Measurements from ENCODE around the gene ZSWIM6.

ZSWIM6 gene

DNA sequence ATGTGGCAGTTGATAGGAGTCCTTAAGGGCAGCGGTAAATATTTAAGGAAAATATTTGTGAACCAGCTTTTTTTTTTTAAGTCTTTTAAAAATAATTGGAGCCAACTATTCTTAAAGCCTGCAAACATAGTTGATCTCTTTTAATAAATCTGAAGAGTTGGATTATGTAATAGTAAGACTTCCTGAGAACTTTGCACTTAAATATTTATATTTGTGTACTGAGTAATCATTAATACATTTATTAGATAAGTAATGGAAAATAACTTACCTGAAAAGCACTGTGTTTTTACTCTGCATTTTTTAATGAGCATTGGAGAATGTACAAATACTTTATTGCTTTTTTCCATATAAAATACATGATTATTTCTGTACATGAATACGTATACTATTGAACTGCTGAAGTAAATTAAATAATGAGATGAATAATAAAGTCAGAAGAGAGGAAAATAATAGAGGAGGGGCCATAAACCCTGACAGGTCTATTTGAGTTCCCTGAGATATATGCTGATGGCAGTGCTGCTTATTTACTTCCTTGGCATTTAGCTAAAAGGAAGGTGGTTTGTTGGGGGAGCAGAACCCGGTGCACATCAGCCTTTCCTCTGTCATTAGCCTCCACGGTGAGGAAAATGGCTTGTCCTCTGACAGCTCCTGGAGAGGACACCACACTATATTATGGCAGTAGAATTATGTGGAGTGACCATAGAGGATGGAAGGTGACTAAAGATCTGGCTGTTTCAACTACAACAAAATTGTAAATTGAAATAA lies 148.0 kb downstream of the ZSWIM6 start:
- Histone ChIP-seq H3K27me3 (ENCODE audit: insufficient read depth, low read length) (no peaks in the 10 kb centered on the region), H2AFZ (ENCODE audit: low read length) (no peak overlapping the region), H3K9me2 (ENCODE audit: low read depth, low read length) (no peaks in the 10 kb centered on the region), H3K79me2 (ENCODE audit: insufficient read depth, low read length) (no peaks in the 10 kb centered on the region), H3K36me3 (ENCODE audit: insufficient read depth, low read length) (no peaks in the 10 kb centered on the region), H3K9me3 (ENCODE audit: low read length) (no peaks in the 10 kb centered on the region), H3K27ac (ENCODE audit: low read depth, low read length, poor library complexity, severe bottlenecking) (no peak overlapping the region), H3K4me2 (ENCODE audit: low read length) (no peak overlapping the region), H3K4me1 (ENCODE audit: insufficient read depth, low read length, severe bottlenecking) (no peaks in the 10 kb centered on the region), H3K4me3 (ENCODE audit: low read depth, low read length, poor library complexity, severe bottlenecking) (no peak overlapping the region), H3K9ac (ENCODE audit: low read length) (no peak overlapping the region), H4K20me1 (ENCODE audit: insufficient read depth, low read length) (no peaks in the 10 kb centered on the region), H3F3A (ENCODE audit: insufficient read depth, low read length) (no peaks in the 10 kb centered on the region)
- TF ChIP-seq EZH2 (IDR thresholded peaks at IDR 0.05; ENCODE audit: borderline replicate concordance, low read length): no peak
- TF ChIP-seq, protein P1, sequence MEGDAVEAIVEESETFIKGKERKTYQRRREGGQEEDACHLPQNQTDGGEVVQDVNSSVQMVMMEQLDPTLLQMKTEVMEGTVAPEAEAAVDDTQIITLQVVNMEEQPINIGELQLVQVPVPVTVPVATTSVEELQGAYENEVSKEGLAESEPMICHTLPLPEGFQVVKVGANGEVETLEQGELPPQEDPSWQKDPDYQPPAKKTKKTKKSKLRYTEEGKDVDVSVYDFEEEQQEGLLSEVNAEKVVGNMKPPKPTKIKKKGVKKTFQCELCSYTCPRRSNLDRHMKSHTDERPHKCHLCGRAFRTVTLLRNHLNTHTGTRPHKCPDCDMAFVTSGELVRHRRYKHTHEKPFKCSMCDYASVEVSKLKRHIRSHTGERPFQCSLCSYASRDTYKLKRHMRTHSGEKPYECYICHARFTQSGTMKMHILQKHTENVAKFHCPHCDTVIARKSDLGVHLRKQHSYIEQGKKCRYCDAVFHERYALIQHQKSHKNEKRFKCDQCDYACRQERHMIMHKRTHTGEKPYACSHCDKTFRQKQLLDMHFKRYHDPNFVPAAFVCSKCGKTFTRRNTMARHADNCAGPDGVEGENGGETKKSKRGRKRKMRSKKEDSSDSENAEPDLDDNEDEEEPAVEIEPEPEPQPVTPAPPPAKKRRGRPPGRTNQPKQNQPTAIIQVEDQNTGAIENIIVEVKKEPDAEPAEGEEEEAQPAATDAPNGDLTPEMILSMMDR (IDR thresholded peaks at IDR 0.05; ENCODE audit: low read length): no peak

- Histone ChIP-seq H3K79me2 (ENCODE audit: insufficient read depth, low read length) (no peaks in the 10 kb centered on the region), H3K27me3 (ENCODE audit: insufficient read depth, low read length) (no peaks in the 10 kb centered on the region), H3K9me3 (ENCODE audit: low read length) (no peaks in the 10 kb centered on the region), H3K36me3 (ENCODE audit: insufficient read depth, low read length) (no peaks in the 10 kb centered on the region), H4K20me1 (ENCODE audit: insufficient read depth, low read length) (no peaks in the 10 kb centered on the region), H2AFZ (ENCODE audit: low read length) (no peak overlapping the region), H3K4me1 (ENCODE audit: insufficient read depth, low read length, severe bottlenecking) (no peaks in the 10 kb centered on the region), H3K4me3 (ENCODE audit: low read depth, low read length, poor library complexity, severe bottlenecking) (no peak overlapping the region), H3K9ac (ENCODE audit: low read length) (no peak overlapping the region), H3F3A (ENCODE audit: insufficient read depth, low read length) (no peaks in the 10 kb centered on the region), H3K9me2 (ENCODE audit: low read depth, low read length) (no peaks in the 10 kb centered on the region), H3K27ac (ENCODE audit: low read depth, low read length, poor library complexity, severe bottlenecking) (no peak overlapping the region), H3K4me2 (ENCODE audit: low read length) (no peak overlapping the region)
- no peak for TF ChIP-seq EZH2 (IDR thresholded peaks at IDR 0.05; ENCODE audit: borderline replicate concordance, low read length)
These were observed 150.9 kb downstream of the ZSWIM6 start for GRCh38 chr5:61482980-61483379.

DNA sequence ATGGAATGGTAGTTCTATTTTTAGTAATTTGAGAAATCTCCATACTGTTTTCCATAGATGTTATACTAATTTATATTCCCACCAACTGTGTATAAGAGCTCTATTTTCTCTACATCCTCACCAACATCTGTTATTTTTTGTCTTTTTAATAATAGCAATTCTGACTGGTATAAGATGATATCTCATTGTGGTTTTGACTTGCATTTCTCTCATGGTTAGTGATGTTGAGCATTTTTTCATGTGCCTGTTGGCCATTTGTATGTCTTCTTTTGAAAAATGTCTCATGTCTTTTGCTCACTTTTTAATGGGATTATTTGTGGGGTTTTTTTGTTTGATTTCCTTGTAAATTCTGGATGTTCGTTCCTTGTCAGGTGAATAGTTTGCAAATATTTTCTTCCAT lies 154.4 kb downstream of the ZSWIM6 start:
- Histone ChIP-seq H3K27me3 (ENCODE audit: insufficient read depth, low read length) (no peaks in the 10 kb centered on the region), H3K79me2 (ENCODE audit: insufficient read depth, low read length) (no peaks in the 10 kb centered on the region), H3K36me3 (ENCODE audit: insufficient read depth, low read length) (no peaks in the 10 kb centered on the region), H4K20me1 (ENCODE audit: insufficient read depth, low read length) (no peaks in the 10 kb centered on the region), H3K4me1 (ENCODE audit: insufficient read depth, low read length, severe bottlenecking) (no peaks in the 10 kb centered on the region), H3K27ac (ENCODE audit: low read depth, low read length, poor library complexity, severe bottlenecking) (no peak overlapping the region), H3K4me3 (ENCODE audit: low read depth, low read length, poor library complexity, severe bottlenecking) (no peak overlapping the region), H3K9ac (ENCODE audit: low read length) (no peak overlapping the region), H2AFZ (ENCODE audit: low read length) (no peak overlapping the region), H3K9me2 (ENCODE audit: low read depth, low read length) (no peaks in the 10 kb centered on the region), H3F3A (ENCODE audit: insufficient read depth, low read length) (no peaks in the 10 kb centered on the region), H3K4me2 (ENCODE audit: low read length) (no peak overlapping the region), H3K9me3 (ENCODE audit: low read length) (no peaks in the 10 kb centered on the region)
- TF ChIP-seq, protein P1 (IDR thresholded peaks at IDR 0.05; ENCODE audit: low read length): no peak
- no peak for TF ChIP-seq EZH2 (IDR thresholded peaks at IDR 0.05; ENCODE audit: borderline replicate concordance, low read length)

DNA sequence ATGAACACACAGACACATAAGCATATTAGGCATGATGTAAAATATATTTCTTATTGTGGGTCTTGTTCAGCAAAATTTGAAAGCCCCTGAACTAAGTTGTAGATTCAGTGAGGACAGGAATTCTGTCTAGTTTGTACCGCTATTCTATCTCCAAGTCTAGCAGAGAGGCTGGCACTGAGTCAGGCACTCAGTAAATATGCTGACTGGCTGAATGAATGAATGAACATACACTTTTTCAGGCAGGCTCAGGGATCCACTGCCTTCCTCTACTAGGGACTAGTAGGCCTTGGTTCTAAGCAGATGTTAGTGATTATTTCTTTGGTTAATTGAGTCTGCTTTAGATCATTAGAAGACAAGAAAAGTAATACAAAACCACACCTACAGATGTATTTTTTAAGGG lies 157.5 kb downstream of the ZSWIM6 start:
- H3K9ac ChIP-seq (ENCODE audit: low read length): no peak overlapping the region
- no peaks in the 10 kb centered on the region for H3K36me3 ChIP-seq (ENCODE audit: insufficient read depth, low read length)
- H3K79me2 ChIP-seq (ENCODE audit: insufficient read depth, low read length): no peaks in the 10 kb centered on the region
- no peaks in the 10 kb centered on the region for H3F3A ChIP-seq (ENCODE audit: insufficient read depth, low read length)
- no peaks in the 10 kb centered on the region for H4K20me1 ChIP-seq (ENCODE audit: insufficient read depth, low read length)
- H3K4me2 ChIP-seq (ENCODE audit: low read length): no peak overlapping the region
- no peaks in the 10 kb centered on the region for H3K9me3 ChIP-seq (ENCODE audit: low read length)
- TF ChIP-seq, protein P1 (IDR thresholded peaks at IDR 0.05; ENCODE audit: low read length): no peak
- no peak for TF ChIP-seq EZH2 (IDR thresholded peaks at IDR 0.05; ENCODE audit: borderline replicate concordance, low read length)
- H2AFZ ChIP-seq (ENCODE audit: low read length): no peak overlapping the region
- H3K4me1 ChIP-seq (ENCODE audit: insufficient read depth, low read length, severe bottlenecking): no peaks in the 10 kb centered on the region
- H3K9me2 ChIP-seq (ENCODE audit: low read depth, low read length): no peaks in the 10 kb centered on the region
- H3K4me3 ChIP-seq (ENCODE audit: low read depth, low read length, poor library complexity, severe bottlenecking): no peak overlapping the region
- no peak overlapping the region for H3K27ac ChIP-seq (ENCODE audit: low read depth, low read length, poor library complexity, severe bottlenecking)
- no peaks in the 10 kb centered on the region for H3K27me3 ChIP-seq (ENCODE audit: insufficient read depth, low read length)
